HG02588 (cell line): ENCODE data around the gene ZFYVE28.

Experiments
- ATAC-seq: cut with Tn5 transposase; IDR thresholded peaks from one replicate; pipeline ENCODE4 v1.9.1; 2021; ENCODE audit warnings: mild to moderate bottlenecking, moderate library complexity; ENCODE audit not compliant: unreplicated experiment

The ZFYVE28 gene

DNA sequence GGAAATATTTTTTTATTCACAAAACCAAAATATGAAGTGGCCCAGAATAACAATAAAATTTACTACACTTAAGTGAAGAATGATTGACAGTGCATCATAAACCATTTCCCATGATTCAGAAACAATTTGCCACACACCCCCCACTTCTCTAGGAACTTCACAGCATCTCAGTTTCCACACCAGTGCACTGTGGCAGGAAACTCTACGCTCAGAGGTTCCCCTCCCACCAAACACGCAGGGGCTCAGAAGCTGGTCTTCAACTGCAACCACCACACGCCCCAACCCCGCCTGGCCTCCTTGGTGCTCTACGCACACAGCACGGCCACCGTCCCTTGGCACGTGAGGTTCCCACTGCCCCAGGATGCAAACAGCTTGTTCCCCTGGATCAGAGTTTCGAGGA is 63.7 kb downstream of the ZFYVE28 start:
- ATAC-seq, result no peak

DNA sequence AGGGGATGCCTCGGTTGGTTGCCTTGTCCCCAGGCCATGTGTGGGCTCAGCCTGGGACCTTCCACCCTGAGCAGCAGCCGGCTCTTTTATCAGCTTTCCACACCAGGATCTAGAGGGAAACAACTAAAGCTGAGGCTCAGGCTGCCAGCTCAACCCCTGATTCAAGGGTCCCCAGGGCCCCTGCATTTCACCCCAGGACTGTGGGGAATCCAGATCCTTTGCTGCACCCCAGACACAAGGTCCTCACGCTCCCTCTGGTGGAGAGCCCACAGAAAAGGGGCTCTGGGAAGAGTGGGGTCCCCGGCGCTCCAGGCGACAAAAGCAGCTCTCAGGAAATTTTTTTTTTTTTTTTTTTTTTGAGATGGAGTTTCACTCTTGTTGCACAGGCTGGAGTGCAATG is 64.3 kb downstream of the ZFYVE28 start:
- no peak for ATAC-seq

DNA sequence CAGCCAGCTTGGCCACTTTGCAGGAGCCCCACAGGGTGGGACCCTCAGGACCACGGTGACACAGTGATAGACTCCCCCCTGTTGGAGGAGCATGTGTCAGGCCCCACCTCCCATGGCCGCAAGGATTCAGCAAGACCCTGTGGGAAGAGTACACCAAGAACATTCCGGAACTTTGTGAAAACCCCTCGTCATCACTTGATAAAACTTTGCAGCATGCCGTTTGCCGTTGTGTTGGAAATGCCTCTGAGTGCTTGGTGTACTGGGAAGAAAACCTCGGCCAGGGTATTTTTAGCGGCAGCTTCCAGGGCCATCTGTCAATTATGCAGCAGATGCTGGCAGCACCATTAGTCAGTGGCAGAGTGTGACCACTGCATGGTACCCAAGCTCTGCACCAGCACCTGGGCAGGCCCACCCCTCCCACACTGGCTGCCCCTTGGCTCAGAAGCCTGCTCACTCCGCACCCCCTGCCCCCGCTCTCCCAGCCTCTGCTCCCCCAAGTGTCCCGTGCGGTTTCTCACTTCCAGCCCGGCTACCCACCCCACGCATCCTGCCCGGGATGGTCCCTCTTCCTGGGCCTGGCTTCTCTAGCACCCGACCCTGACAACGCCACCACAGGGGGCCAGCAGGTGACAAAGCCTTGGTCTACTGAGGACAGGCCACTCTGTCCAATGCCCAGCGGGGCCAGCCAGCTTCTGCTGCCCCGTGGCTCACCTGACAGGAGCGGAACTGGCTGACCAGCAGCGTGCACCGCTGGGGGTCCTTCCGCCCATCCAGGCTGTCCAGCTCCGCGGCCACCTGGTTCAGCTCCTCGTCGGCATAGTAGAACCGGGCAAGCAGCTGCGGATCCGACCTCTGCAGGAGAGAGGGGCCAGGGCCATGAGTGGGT is 65.0 kb downstream of the ZFYVE28 start:
- no peak for ATAC-seq

DNA sequence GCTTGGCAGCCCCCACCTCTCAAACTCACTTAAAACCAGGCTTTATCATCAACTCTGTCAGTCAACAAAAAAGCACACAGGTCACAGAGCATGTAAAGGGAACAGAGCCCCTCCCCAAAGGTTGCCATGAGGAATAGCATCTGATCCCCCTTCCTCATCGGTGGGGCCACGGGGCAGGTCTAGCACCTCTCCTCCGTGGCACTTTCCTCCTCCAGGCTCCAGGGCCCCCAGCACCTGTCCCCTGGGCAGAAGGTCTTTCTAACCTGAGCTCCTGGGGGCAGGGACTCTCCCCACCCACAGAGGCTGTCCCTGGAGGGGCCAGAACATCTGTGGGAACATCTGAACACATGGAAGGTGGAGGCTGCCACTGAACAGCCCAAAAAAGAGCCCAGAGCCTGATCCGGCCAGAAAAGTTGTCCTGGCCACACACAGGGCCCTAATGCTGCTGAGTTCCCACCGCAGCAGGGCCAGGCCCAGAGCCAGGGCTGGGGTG is 65.7 kb downstream of the ZFYVE28 start:
- no peak for ATAC-seq

DNA sequence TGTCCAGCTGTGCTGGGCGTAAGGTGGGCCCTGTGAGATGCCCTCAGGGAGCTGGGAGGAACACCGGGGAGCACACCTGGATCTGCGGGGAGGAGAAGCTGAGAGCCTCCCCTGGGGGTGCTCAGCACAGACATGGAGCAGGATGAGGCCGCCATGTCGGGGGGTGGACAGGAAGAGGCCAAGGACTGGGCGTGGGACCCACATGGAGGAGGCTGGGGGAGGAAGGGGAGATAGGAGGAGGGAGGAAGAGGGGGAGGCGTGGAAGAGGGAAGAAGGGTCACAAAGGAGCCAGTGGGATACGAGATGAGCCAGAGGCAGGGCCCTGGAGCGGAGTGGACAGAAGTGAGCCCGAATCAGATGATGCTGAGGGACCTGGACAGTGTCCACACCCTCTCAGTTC is 66.3 kb downstream of the ZFYVE28 start:
- ATAC-seq, result no peak

DNA sequence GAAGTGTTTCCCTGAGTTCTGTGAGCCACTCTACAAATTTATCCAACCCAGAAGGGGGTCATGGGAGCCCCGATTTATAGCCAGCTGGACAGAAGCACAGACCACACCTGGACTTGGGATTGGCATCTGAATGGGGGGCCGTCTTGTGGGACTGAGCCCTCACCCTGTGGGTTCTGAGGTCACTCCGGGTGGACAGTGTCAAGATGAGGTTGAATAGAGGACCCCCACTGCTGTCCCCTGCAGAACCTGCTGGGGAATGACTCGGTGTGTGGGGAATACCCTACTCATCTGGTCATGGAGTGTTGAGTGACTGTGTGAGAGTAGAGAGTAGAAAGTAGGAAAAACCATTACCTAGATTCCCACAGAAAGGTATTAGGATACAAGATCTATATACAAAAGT is 67.5 kb downstream of the ZFYVE28 start:
- no peak for ATAC-seq

DNA sequence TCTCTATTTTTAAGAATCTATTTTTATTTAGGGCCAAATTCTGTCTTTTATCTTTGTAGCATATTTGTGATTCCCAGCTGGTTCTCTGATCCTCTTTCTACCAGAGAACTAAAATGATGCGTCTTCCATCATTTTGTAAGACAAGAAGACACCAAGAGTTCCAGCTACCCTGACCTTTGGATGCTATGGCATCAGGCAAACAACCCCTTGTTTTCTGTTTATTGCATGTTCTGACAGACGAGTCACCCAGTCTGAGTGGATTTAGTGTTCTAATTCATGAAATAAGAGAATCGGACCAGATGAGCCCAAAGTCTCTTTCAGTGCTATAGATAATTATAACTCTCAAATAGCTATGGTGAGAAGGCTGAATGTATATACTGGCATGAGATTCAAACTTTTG is 69.7 kb downstream of the ZFYVE28 start:
- ATAC-seq, result no peak

DNA sequence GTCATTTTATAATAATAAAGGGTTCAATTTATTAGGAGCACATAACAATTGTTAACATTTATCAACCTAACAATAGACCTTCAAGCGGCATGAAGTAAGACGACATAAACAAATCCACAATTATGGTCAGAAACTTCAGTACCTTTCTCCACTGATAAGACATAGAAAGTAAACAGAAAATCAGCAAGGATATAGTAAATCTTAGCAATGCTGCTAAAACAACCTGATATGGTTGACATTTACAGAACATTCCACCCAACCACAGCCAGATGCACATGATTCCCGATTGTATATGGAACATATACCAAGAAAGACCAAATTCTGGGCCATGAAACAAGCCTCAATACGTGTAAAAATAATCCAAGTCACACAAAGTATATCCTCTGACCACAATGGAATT is 71.3 kb downstream of the ZFYVE28 start:
- no peak for ATAC-seq

DNA sequence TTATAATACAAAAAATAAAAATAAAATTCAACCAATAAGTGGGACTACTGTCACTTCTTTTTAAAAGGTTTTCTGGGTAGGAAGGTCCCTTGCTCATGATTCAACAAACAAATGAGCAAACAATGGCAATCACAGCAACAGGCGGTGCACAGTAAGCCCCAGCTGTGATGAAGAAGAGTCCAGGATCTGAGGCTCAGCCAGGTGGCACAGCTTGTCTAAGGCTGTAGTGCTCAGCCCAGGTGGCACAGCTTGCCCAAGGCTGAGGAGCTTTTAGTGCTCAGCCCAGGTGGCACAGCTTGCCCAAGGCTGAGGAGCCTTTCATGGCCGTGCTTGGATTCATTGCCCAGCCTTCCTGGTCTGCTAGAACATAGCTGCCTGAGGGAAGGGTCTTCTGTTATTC is 75.0 kb downstream of the ZFYVE28 start:
- no peak for ATAC-seq

DNA sequence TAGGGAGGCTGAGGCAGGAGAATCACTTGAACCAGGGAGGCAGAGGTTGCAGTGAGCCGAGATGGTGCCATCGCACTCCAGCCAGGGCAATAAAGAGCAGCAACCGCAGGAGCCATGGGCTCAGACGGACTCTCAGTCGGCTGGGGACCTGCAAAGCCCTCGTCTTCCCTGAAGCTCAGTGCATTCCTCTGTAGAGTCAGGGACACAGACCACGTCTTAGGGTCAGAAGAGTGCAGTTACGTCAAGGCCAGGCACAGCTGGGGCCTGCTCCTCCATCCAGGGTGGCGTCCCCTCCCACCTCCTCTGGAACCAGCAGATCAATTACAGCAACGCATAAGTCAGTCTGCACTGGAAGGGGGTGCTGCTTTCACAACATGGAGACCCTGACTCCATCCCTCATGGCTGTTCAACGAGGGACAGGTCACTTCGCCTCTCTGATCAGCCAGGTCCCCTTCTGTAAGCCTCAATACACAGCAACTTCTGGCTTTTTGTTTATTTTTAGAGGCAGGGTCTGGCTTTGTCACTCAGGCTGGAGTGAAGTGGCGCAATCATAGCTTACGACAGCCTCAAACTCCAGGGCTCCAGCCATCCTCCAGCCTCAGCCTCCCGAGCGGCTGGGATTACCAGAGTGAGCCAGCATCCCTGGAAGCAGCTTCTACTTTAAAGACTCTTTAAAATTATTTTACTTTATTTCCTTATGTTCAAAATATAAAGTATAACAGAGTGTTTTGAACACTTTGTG is 76.4 kb downstream of the ZFYVE28 start:
- no peak for ATAC-seq

DNA sequence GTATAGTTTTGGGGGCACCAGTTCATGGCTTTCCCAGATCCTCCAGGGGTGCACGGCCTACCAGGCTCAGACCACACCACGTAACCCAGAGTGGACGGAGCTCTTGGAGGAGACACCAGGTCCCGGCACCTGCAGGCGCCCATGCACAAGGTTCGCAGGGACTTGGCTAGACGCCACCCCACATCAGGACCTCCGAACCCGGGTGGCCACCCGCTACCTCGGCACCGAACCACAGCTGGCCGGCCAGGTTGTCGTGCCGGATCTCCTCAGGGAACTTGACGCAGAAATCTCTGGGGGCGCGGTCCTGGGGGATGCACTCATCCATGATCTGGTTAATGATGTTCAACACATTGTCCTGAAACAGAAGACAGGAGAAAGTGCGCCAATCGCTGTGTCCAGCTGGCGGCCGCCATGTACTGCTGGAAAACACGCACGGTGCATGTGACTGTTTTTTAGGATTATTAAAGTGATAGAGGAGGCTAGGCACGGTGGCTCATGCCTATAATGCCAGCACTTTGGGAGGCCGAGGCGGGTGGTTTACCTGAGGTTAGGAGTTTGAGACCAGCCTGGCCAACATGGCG is 77.1 kb downstream of the ZFYVE28 start:
- ATAC-seq, result no peak

DNA sequence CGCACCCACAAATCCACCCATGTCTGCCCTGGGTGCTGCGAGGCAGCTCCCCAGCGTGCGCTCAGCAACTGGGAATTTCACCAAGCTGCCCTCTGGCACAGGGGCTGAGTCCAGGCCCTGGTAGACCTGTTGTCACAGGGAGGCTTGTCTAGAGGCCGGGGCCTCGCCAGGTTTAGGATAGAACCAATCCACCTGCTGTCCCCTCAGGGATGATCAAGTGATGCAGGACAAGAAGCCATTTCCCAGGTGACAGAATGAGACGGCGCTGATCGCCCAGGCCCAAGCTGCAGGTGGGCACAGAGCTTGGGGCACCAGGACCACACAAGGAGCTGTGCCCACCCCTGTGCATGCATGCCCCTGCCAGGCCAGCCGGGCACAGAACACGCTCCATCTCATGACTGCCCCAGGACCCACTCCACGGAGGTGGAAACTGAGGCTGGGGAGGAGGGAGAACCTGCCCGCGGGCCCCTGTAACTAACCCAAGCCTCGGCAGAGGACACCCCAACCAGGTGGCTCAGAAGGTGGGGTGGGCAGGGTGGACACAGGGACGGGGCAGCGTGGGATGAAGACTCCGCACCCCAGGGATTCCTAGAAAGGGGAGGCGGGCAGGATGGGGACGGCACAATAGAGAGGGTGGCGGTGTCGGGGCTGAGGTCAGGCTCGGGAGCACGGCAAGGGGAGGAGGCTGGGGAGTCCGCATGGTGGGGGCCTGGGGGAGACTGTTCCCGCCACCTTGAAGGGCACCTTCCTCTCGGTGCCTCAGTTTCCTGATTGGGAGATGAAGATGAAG is 78.0 kb downstream of the ZFYVE28 start:
- no peak for ATAC-seq

DNA sequence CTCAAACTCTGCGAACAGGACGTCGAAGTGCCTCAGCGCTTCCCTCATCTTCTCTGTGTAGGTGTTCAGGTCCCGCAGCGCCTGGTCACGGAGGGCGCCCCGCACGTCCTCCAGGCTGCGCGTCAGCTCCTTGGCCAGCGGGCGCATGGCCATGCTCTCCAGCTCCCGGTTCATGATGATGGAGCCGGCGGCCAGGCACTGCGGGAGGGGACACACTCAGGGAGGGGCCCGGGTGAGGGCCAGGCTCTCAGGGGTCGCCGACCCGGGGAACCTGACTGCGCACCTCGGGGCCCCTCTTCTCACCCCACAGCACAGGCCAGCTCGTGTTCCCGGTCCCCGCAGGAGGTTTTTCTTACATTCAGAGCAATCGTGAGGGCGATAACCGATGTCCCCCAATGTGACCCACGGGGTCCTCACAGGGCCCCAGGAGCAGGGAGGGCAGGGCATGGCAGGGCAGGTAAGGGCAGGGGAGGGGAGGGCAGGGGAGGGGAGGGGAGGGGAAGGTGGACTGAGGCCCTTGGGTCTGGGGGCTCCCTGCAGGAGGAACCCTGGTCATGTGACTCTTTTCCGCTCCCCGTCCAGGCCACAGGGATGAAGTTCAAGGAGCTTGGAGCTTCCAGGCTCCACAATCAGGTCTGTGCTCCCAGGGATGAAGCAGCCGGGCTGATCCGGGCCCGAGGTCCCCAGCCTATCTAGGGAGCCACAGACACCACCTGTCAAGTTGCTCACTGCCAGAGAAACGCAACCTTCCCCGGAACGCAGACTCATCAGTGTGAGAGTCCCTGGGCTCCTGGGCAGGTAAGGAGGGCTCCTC is 78.8 kb downstream of the ZFYVE28 start:
- ATAC-seq, result no peak

DNA sequence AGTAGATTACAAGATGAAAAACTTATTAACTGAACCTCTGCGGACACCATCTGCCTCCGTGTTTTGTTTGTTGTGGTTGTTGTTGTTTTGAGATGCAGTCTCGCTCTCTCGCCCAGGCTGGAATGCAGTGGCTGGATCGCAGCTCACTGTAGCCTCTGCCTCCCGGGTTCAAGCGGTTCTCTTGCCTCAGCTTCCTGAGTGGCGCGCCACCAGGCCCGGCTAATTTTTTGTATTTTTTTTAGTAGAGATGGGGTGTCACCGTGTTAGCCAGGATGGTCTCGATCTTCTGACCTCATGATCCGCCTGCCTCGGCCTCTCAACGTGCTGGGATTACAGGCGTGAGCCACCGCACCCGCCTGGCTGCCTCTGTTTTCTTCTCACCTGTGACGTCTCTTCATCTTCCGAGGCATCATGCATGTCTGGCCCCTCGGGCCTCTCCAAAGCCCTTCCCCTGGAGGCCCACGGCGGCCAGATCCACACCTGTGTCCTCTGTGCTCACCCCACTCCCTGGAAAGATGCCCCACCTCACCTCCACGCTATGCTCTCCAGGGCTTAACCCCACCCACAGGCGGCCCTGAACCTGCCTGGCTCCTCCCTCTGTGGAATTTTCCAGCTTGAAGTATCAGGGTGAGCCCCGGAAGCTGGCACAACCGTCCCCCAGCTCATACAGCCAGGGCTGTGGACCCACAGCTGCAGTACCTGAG is 79.5 kb downstream of the ZFYVE28 start:
- no peak for ATAC-seq

DNA sequence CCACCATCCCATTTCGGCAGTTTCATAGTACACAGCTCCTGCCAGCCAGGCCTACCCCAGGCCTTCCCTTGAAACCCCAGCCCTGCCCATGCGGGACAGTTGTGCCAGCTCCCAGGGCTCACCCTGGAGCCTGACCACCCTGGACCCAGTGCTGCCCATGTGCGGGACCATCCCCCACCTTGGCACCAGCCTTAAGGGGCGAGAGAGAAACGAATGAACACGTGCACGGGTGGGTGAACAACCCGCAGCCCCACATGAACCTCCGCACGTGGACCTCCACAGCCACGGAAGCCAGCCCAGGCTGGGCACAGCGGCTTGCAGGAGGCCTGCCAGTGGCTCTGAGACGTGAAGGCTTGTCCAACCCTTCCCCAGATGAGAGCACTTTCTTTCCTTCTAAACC is 80.5 kb downstream of the ZFYVE28 start:
- no peak for ATAC-seq

DNA sequence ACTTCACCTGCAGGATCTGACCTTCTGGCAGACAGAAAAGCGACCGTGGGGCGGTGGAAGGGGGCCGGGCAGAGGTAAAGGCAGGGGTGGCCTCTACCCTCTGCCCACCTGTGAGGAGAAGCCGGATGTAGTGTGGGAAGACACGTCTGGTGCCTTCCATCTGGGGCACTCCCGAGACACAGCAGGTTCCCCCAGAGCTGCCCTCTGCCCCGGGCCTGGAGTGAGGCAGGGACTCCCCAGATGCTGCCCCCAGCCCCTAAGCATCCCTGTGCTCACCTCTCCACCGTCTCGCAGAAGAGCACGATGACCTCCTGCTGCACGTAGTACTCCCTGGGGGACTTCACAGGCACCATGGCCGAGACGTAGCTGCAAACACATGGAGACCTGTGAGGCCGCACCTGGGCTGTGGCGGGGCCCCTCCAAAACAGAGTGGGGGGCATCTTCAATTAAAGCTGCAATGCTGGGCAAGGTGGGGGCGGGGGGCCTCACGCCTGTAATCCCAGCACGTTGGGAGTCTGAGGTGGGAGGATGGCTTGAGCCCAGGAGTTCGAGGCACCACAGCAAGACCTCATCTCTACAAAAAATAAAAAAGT is 81.2 kb downstream of the ZFYVE28 start:
- ATAC-seq, result no peak

DNA sequence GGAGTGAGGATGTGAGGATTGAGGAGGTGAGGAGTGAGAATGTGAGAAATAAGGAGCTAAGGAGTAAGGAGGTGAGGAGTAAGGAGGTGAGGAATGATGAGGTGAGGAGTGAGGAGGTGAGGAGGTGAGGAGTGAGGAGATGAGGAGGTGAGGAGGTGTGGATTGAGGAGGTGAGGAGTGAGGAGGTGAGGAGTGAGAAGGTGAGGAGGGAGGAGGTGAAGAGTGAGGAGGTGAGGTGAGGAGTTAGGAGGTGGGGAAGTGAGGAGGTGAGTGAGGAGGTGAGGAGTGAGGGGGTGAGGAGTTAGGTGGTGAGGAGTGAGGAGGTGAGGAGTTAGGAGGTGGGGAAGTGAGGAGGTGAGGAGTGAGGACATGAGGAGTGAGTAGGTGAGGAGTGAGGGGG is 81.8 kb downstream of the ZFYVE28 start:
- no peak for ATAC-seq

DNA sequence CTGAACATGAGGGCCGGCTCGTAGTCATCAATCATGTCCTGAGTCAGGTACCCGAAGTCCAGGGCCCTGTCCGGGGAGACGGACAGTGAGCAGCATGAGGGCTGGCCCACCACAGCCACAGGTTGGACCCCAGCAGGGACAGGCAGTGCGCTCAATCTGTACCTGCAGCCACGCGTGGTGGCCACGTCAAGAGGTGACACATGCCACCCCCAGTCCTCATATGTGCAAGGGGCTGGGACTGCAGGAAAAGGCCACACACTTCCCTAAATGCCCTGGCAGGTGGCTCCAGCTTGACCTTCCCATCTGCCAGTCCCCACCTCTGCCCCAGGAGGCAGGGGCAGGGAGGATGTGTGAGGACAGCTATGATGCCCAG is 82.7 kb downstream of the ZFYVE28 start:
- no peak for ATAC-seq
